ENCODE measurements around the gene OR51I2.

OR51I2 gene

DNA sequence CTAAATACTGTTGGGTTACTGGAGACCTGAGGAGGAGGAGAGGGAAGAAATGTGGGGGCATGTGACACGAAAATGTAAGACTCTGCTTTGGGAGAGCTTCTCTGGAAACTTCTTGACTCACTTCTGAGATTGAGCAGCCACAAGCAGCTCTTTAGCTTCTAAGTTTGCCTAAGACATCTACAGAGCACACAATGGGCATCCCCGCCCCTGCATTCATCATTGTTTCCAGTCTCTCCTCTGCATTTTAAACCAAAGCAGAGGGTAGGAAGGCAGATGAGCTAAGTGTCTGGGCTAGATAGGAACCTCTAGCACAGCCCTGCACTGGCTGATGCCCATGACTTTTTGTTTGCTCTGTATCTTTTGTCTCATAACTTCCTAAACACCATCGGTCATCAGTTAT lies 37.3 kb downstream of the OR51I2 start:
- no peak for TF ChIP-seq JUND (IDR thresholded peaks at IDR 0.05; ENCODE audit: low read depth)
- DNase-seq (ENCODE audit: low read depth in 1 of 2, low spot score in 1 of 2) = no peak
- in situ Hi-C loops (cut with HindIII; ENCODE audit: low pct_unique_long_range_greater_than_20kb, low sequenced_read_pairs) = no loop called here

DNA sequence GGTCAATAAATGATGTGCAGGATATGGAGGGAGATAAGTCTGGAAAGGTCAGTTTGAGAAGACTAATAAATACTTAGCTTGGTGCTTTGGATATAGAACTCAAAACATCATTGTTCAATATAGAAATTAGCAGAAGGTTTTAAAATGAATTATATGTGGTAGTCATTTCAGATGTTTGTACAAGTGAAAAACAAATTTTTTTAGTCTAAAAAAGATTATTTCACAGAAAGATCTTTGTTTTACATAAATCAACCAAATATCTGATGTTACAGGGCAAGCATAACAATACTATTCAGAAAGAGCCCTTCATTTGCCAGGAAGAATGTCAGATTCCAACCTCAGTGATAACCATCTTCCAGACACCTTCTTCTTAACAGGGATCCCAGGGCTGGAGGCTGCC lies 39.3 kb downstream of the OR51I2 start, which contains the start of gene OR52D1:
Gene OR52D1 (plus strand): TSS at position 301 of the 400 bp plus-strand sequence. CDS start 22 bp downstream, at position 323.
- in situ Hi-C loops (cut with HindIII; ENCODE audit: low pct_unique_long_range_greater_than_20kb, low sequenced_read_pairs) = no loop called here
- DNase-seq (ENCODE audit: low read depth in 1 of 2, low spot score in 1 of 2) = no peak
- TF ChIP-seq JUND (IDR thresholded peaks at IDR 0.05; ENCODE audit: low read depth) = no peak

DNA sequence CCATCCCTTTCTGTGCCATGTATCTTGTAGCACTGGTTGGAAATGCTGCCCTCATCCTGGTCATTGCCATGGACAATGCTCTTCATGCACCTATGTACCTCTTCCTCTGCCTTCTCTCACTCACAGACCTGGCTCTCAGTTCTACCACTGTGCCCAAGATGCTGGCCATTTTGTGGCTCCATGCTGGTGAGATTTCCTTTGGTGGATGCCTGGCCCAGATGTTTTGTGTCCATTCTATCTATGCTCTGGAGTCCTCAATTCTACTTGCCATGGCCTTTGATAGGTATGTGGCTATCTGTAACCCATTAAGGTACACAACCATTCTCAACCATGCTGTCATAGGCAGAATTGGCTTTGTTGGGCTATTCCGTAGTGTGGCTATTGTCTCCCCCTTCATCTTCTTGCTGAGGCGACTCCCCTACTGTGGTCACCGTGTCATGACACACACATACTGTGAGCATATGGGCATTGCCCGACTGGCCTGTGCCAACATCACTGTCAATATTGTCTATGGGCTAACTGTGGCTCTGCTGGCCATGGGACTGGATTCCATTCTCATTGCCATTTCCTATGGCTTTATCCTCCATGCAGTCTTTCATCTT lies 39.8 kb downstream of the OR51I2 start:
- TF ChIP-seq JUND (IDR thresholded peaks at IDR 0.05; ENCODE audit: low read depth) = no peak
- in situ Hi-C loops (cut with HindIII; ENCODE audit: low pct_unique_long_range_greater_than_20kb, low sequenced_read_pairs) = no loop called here

DNA sequence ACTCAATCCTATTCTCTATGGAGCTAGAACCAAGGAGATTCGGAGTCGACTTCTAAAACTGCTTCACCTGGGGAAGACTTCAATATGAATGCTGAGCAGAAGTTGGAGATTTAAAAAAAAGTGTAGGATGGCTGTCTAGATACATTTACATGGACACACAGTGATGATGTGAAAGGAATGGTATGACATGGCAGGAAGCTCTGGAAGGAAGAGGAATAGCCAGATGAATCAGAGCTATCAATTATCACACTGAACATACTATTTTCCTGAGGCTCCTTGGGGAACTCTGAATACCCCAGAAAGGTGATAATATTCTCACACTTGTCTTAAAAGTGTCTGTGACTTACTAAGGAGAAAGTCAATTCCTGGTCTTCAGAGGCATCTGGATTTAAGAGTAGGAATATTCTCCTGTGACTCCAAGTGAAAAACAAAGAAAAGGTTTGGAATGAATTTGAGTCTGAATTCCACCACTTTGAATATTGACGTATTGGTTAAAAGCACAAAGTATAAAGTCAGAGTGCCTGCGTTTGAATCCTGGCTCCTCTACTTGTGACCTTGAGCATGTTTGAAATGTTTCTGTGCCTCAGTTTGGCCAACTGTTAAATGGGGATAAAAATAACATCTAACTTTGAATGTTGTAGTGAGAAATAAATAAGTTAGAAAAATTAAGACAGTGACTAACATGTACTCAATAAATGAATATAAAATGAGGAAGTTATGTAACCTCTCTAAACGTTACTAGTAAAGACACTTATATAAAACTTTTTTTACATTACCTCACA lies 40.6 kb downstream of the OR51I2 start:
- in situ Hi-C loops (cut with HindIII; ENCODE audit: low pct_unique_long_range_greater_than_20kb, low sequenced_read_pairs) = no loop called here
- DNase-seq (ENCODE audit: low read depth in 1 of 2, low spot score in 1 of 2) = no peak
- TF ChIP-seq JUND (IDR thresholded peaks at IDR 0.05; ENCODE audit: low read depth) = no peak

More for the DNA sequence above, 39.8 kb downstream of the OR51I2 start:
- DNase-seq (ENCODE audit: low read depth in 1 of 2, low spot score in 1 of 2) = no peak

DNA sequence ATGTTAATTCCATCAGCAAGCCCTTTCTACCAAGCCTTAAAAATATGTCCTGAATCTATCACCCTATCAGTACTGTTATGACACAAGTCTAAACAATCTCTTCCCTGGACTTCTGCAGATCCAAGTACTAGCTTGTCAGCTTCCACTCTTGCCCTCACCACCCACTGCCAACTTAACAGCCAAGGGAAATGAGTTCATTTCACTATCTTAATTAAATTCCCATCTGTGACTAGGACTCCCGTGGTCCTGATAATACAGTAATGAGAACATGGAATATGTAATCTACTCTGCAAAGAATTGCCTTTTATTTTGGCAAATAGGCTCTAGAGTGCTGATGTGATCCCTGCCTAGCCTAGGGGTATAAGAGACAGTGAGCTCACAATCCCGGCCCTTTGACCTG lies 50.5 kb downstream of the OR51I2 start:
- DNase-seq (ENCODE audit: low read depth in 1 of 2, low spot score in 1 of 2) = no peak
- no peak for TF ChIP-seq JUND (IDR thresholded peaks at IDR 0.05; ENCODE audit: low read depth)
- in situ Hi-C loops (cut with HindIII; ENCODE audit: low pct_unique_long_range_greater_than_20kb, low sequenced_read_pairs) = no loop called here

DNA sequence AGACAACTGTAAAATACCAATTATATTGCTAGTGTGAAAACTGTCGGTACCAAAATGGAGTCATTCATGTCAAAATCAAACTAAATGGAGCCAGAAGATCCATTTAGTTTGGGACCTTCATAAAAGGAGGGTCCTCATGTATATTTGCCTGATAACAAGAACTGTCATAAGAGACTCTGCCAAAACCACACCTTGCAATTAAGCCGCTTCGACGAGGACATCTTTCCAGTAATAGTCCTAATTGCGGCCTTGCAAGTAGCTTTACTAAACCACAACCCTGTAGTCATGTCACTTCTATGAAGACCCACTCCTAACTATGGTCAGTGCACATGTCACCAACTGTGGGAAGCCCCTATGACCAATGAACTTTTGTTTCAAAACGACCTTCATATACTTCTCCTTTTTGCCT lies 51.3 kb downstream of the OR51I2 start:
- in situ Hi-C loops (cut with HindIII; ENCODE audit: low pct_unique_long_range_greater_than_20kb, low sequenced_read_pairs) = no loop called here
- no peak for DNase-seq (ENCODE audit: low read depth in 1 of 2, low spot score in 1 of 2)
- no peak for TF ChIP-seq JUND (IDR thresholded peaks at IDR 0.05; ENCODE audit: low read depth)

DNA sequence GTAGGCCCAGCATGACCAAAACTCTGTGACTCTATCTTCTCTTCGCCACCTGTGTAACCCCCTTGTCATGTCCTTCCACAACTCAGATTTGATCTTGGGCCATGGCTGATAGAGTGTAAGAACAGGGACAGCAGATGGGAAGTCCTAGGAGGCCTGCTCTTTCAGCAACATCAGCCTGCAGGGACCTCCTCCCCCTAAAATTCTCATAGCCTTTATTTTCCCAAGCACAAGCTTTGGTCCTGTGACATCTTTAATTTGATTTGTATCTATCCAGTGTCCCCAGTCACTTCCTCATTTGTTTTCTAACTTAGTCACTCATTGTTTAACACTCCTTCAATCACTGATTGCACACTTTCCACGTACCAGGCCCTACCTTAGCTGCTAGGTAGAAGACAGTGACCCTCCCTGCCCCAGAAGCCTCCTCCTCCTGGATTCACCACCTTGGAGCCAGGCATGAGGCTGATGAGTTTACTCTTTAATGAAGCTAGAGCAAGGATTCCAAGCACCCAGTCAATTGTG lies 55.3 kb downstream of the OR51I2 start:
- in situ Hi-C loops (cut with HindIII; ENCODE audit: low pct_unique_long_range_greater_than_20kb, low sequenced_read_pairs) = no loop called here
- DNase-seq (ENCODE audit: low read depth in 1 of 2, low spot score in 1 of 2) = no peak
- TF ChIP-seq JUND (IDR thresholded peaks at IDR 0.05; ENCODE audit: low read depth) = no peak

DNA sequence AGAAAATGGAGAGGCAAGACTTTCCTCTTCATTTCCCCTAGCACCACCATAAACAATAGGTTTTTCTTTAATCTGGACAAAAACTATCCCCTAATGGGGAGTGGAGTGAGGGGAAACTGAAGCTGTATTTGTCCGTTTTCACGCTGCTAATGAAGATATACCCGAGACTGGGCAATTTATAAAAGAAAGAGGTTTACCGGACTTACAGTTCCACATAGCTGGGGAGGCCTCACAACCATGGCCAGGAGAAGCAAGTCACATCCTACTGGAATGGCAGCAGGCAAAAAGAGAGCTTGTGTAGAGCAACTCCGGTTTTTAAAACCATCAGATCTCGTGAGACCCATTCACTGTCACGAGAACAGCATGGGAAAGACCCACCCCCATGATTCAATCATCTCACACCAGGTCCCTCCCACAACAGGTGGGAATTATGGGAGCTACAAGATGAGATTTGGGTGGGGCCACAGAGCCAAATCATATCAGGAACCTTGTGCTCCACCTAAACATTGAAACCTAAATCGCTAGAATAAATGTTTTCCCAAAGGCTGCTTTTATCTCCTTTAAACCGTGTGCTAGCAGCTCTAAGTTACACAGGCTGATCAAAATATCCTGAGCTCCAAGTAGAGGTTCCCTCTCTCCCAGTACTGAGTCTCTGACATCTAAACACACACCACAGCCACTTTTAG lies 56.4 kb downstream of the OR51I2 start:
- DNase-seq (ENCODE audit: low read depth in 1 of 2, low spot score in 1 of 2) = no peak
- in situ Hi-C loops (cut with HindIII; ENCODE audit: low pct_unique_long_range_greater_than_20kb, low sequenced_read_pairs) = no loop called here
- TF ChIP-seq JUND (IDR thresholded peaks at IDR 0.05; ENCODE audit: low read depth) = no peak
